Lung (tissue), 12 donors: ENCODE data around the gene SHH. TPM values are rescaled to one million over a fixed set of nuclear protein-coding genes. Genes with fewer than 3 reads are reported as not detected.
A peak's percentile ranks its signal among the peaks of the same experiment; 100 is the strongest.

ENCODE experiments used
- ATAC-seq: fragments of 200-7000 bp; cut with Tn5 transposase; one replicate; pipeline ENCODE4 v1.9.1; 2020; ENCODE audit warnings: moderate number of reproducible peaks; ENCODE audit not compliant: insufficient read depth, low FRiP score
- DNase-seq, 3 donors: peaks; one replicate each; pipeline ENCODE4 v3.0.0-alpha.2; 2013 to 2017
- H3K27ac ChIP-seq, 2 donors: one replicate each; pipeline ENCODE4 v1.5.1; 2013; ENCODE audit warnings: mild to moderate bottlenecking in 2 of 2, moderate library complexity in 2 of 2, control low read depth in 1 of 2, inconsistent platforms in 1 of 2, low read depth in 1 of 2, low read length in 1 of 2
- H3K27me3 ChIP-seq, 3 donors: one replicate each; pipeline ENCODE4 v1.5.1; 2013; ENCODE audit warnings: low read length in 2 of 3; ENCODE audit not compliant: control insufficient read depth in 3 of 3, insufficient read depth in 3 of 3
- H3K36me3 ChIP-seq, 4 donors: one replicate each; pipeline ENCODE4 v1.5.1; 2013; ENCODE audit warnings: low read length in 4 of 4, mild to moderate bottlenecking in 1 of 4, moderate library complexity in 1 of 4; ENCODE audit not compliant: control insufficient read depth in 4 of 4, insufficient read depth in 4 of 4
- H3K4me1 ChIP-seq, 5 donors: one replicate each; pipeline ENCODE4 v1.5.1; 2013; ENCODE audit warnings: low read length in 5 of 5, mild to moderate bottlenecking in 2 of 5, moderate library complexity in 1 of 5; ENCODE audit not compliant: control insufficient read depth in 5 of 5, insufficient read depth in 5 of 5
- H3K4me3 ChIP-seq: one replicate; pipeline ENCODE4 v1.5.1; 2013; ENCODE audit warnings: mild to moderate bottlenecking, control low read depth, moderate library complexity
- H3K9ac ChIP-seq, 2 donors: one replicate each; pipeline ENCODE4 v1.5.1; 2013; ENCODE audit warnings: low read length in 2 of 2, control low read depth in 1 of 2; ENCODE audit not compliant: insufficient read depth in 1 of 2
- H3K9me3 ChIP-seq, 4 donors: one replicate each; pipeline ENCODE4 v1.5.1; 2013; ENCODE audit warnings: low read length in 3 of 4, mild to moderate bottlenecking in 1 of 4, moderate library complexity in 1 of 4; ENCODE audit not compliant: control insufficient read depth in 4 of 4, insufficient read depth in 3 of 4
- WGBS, 2 donors: extraction: QIAGEN DNeasy Blood & Tissue Kit; methylation state at CpG; one replicate each; pipeline ENCODE4 v1.1.7; 2013; 5-methylcytosine and 5-hydroxymethylcytosine counted together
- polyA plus RNA-seq, 2 donors: library from polyadenylated mRNA; stranded (reverse); fragments of 200-250 nt; gene quantifications; one replicate each; pipeline ENCODE4 v1.2.1, GENCODE V29; 2013
- total RNA-seq, 2 donors: library from RNA; depleted of rRNA in 1 of 2; stranded (reverse); fragments of >200 nt in 1 of 2; gene quantifications; one replicate each; pipeline ENCODE4 v1.2.1, GENCODE V29; 2014 to 2021
- TF ChIP-seq, protein P1 (sequence below): IDR thresholded peaks from 2 replicates; pipeline ENCODE4 v1.5.1; 2012; ENCODE audit warnings: mild to moderate bottlenecking; ENCODE audit errors: control extremely low read depth, extremely low read depth
- donor health status: control.
- donor health status: control.
- donor health status: Bipolar disorder and iron deficiency.
- donor health status: healthy.
- donor health status: DM: yes; HTN: yes; CAD: no.

The SHH gene
- total and polyA plus RNA-seq, 4 donors, result 1.5 to 9.3 (median 4.4) TPM

DNA sequence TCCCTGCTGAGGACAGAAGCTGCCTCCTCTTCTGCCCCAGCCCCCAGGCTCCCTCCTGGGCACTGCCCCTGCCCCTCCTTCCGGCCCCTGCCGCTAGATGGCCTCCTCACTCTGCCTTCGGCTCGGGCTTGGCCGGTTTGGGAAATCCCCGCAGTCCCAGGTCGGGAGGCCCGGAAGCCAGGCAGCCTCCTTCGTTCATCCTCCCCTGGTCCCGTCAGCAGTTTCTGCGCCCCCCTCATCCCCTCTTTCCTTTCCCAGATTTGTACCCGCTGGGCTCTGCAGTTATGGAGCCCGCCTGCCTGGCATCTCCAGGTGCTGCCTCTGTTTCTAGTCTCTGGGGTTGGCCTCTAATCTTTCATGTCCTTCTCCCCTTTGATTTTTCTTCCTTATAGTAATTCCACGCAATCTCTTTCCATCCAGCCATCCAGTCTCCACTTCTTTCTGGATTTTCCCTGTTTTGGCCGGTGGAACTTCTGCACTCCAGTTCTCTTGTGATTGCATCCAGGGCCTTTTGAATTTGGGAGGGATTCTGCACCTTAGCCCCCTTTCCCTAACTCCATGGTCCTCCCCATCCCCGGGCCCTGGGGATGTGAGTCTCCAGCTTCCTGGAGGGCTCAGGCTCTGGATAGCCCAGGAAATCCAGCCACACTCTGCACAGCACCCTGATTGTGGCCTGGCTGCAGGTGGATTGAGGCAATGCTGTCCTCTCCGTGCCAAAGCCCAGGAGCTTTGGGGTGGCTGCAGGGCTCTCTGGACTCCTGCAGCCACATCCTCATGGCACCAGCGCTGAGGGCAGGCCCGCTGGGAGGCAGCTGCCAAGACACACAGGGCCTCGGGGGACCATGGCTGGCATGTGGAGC, 3.3 kb upstream of the SHH start:
- peaks cover 0 to 11% (median 0%) of the 10 kb centered on the region in 5 donors for H3K4me1 ChIP-seq
- TF ChIP-seq, protein P1, sequence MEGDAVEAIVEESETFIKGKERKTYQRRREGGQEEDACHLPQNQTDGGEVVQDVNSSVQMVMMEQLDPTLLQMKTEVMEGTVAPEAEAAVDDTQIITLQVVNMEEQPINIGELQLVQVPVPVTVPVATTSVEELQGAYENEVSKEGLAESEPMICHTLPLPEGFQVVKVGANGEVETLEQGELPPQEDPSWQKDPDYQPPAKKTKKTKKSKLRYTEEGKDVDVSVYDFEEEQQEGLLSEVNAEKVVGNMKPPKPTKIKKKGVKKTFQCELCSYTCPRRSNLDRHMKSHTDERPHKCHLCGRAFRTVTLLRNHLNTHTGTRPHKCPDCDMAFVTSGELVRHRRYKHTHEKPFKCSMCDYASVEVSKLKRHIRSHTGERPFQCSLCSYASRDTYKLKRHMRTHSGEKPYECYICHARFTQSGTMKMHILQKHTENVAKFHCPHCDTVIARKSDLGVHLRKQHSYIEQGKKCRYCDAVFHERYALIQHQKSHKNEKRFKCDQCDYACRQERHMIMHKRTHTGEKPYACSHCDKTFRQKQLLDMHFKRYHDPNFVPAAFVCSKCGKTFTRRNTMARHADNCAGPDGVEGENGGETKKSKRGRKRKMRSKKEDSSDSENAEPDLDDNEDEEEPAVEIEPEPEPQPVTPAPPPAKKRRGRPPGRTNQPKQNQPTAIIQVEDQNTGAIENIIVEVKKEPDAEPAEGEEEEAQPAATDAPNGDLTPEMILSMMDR, result peak; percentile 33
- DNase-seq, result peak; percentile 26 to 58 (median 47)
- no peak overlapping the region for H3K27ac ChIP-seq
- peaks cover 0 to 12% (median 0%) of the 10 kb centered on the region in 4 donors for H3K9me3 ChIP-seq
- H3K4me3 ChIP-seq, result no peak overlapping the region
- no peaks in the 10 kb centered on the region for H3K36me3 ChIP-seq
- peak; percentile 65 for ATAC-seq
- 30 to 33% methylated on average over 20 of the region's 20 CpGs for WGBS, 2 donors
- no peak overlapping the region for H3K9ac ChIP-seq
- peaks cover 8 to 40% (median 40%) of the 10 kb centered on the region in 3 donors for H3K27me3 ChIP-seq

DNA sequence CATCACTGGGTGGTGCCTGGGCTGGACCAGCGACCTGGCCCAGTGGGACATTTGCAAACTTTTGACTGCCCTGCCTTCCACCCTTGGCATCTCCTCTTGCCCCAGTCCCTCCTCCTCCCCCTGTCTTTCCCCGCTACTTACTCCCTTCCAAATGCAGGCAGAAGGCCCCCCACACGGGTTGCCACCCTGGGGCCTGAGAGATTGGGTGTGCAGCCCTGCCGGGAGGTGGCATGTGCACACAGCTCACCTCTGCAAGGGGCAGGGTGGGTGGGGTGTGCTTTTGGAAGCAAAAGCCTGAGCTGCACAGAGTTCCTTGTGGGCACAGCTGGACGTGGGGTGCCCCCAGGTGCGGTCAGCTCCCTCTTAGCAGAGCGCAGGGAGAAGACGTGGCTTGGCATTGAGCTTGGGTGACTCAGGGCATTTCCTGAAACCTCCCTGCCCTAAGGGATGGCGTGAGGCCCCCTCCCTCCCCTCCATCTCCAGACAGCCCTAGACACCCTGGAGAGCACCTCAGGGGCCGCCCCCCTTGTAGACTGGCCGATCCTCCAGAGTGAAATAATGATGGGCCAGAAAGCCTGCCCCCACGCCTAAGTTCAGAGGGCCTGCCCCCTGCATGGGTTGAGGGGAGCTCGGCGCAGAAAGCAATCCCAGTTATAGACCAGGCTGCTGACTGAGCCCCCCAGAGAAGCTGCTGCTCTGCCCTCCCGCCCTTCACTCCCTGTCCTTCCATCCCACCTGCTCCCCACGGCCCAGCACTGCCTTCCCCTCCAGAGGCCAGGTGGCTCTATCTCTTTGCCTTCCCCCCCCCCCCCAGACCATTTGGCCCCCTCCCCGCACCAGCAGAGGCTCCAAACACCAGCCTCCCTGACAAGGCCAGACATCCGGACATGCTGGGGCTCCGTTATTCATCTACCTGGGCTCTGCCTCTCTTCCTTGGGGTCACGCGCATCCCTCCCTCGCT, 2.3 kb upstream of the SHH start:
- no peak for DNase-seq
- ATAC-seq, result no peak
- no peaks in the 10 kb centered on the region for H3K36me3 ChIP-seq
- H3K9me3 ChIP-seq, result peaks cover 0 to 12% (median 0%) of the 10 kb centered on the region in 4 donors
- H3K9ac ChIP-seq, result no peak overlapping the region
- WGBS, 2 donors, result 17 to 26% methylated on average over 20 to 22 of the region's 22 CpGs
- H3K27me3 ChIP-seq, result peaks cover 8 to 47% (median 42%) of the 10 kb centered on the region in 3 donors
- no peak overlapping the region for H3K4me3 ChIP-seq
- TF ChIP-seq, protein P1, result no peak
- peaks cover 0 to 14% (median under 1%) of the 10 kb centered on the region in 5 donors for H3K4me1 ChIP-seq
- no peak overlapping the region for H3K27ac ChIP-seq

DNA sequence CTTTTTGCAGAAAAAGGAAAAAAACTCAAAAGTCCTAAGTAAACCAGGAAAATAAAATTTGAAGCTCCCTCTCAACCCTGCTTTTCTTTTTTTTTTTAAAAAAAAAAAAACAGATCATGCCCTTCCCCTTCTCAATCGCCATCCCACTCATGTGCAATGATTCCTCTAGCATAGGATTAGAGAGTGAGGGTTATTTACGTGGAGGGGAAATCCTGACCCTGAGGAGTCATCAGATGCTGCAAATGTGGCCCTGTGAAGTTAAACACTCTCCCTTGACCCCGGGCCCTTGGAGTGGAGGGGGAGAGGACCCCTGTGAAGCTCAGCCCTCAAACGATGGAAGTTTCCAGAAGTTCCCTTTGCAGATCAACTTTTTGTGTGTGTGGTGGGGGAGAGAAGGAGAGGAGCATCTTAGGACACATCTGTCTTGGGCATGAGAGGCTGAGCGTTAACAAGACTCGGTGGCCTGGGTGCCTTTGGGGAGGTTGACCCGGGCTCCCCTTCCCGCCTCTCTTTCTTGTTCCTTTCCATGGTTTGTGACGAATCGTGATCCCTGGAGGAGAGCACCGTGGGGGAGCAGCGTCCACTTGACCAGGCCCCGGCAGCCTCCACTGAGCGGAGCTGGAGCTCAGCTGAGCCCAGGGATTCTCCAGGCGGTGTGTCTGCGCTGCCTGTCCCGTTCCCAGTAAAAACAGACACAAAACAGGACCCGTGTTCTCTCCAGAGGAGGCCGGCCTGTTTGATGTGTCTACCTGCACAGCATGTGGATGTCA, 1.5 kb upstream of the SHH start:
- peaks cover 0 to 12% (median 0%) of the 10 kb centered on the region in 4 donors for H3K9me3 ChIP-seq
- TF ChIP-seq, protein P1, result no peak
- H3K27ac ChIP-seq, result no peak overlapping the region
- H3K4me1 ChIP-seq, result peaks cover 0 to 23% (median 3%) of the 10 kb centered on the region in 5 donors
- ATAC-seq, result no peak
- no peaks in the 10 kb centered on the region for H3K36me3 ChIP-seq
- no peak overlapping the region for H3K4me3 ChIP-seq
- no peak for DNase-seq
- 16 to 33% methylated on average over 19 of the region's 19 CpGs for WGBS, 2 donors
- H3K27me3 ChIP-seq, result peaks cover 8 to 51% (median 46%) of the 10 kb centered on the region in 3 donors
- H3K9ac ChIP-seq, result no peak overlapping the region
